HFFc6 (cell line): ENCODE measurements around the gene FBXW12. TPM values are rescaled to one million over a fixed set of nuclear protein-coding genes. Genes with fewer than 3 reads are reported as not detected.
A peak's percentile ranks its signal among the peaks of the same experiment; 100 is the strongest.

Experiments used
- DNase-seq: peaks from one replicate; pipeline ENCODE4 v3.0.0-alpha.2; 2018
- H3K27ac Mint-ChIP-seq: 2 replicates; pipeline ENCODE4 v1.8.0; 2020; ENCODE audit warnings: mild to moderate bottlenecking, mixed read lengths
- H3K27me3 Mint-ChIP-seq: 2 replicates; pipeline ENCODE4 v1.8.0; 2021; ENCODE audit warnings: mild to moderate bottlenecking, moderate library complexity, mixed read lengths; ENCODE audit not compliant: insufficient read depth
- H3K36me3 Mint-ChIP-seq: 2 replicates; pipeline ENCODE4 v1.8.0; 2021; ENCODE audit warnings: low read depth, mixed read lengths
- H3K4me1 Mint-ChIP-seq: 2 replicates; pipeline ENCODE4 v1.8.0; 2020; ENCODE audit warnings: low read depth, mixed read lengths
- H3K4me3 Mint-ChIP-seq: 2 replicates; pipeline ENCODE4 v1.8.0; 2020; ENCODE audit warnings: mild to moderate bottlenecking, moderate library complexity, mixed read lengths
- H3K9me3 Mint-ChIP-seq: 2 replicates; pipeline ENCODE4 v1.8.0; 2020; ENCODE audit warnings: mild to moderate bottlenecking, mixed read lengths
- CTCF ChIP-seq: fragments of 200-600 bp; sonication (generic); IDR thresholded peaks from 2 replicates; pipeline ENCODE4 v1.5.0; 2021; ENCODE audit warnings: antibody characterized with exemption, mild to moderate bottlenecking
- total RNA-seq, 6 experiments: library from RNA; stranded (reverse); fragmentation: NEBNext Ultra II Directional; extraction: Animal tissue kit (Norgen Biotek cat#: 25700); gene quantifications; 2 replicates in 1 of 6; 3 replicates in 5 of 6; pipeline ENCODE4 v1.2.3, GENCODE V29; 2021

FBXW12 gene
- total RNA-seq, 6 experiments from 2014 or later = not detected

- Mint-ChIP-seq H3K27me3 (peaks cover 8% of the 10 kb centered on the region; the same call in 1 of the 2 replicates), H3K4me3 (no peak overlapping the region), H3K36me3 (no peaks in the 10 kb centered on the region), H3K9me3 (no peaks in the 10 kb centered on the region), H3K27ac (no peak overlapping the region), H3K4me1 (peaks cover 28% of the 10 kb centered on the region)
- no peak for TF ChIP-seq CTCF
- no peak for DNase-seq
Observed at GRCh38 chr3:48425281-48425812, 53.3 kb downstream of the FBXW12 start.

- Mint-ChIP-seq H3K4me3 (no peak overlapping the region), H3K36me3 (0 out of 2 replicates have a peak, but pooled peaks cover under 1% of the 10 kb centered on the region), H3K27me3 (no peaks in the 10 kb centered on the region), H3K9me3 (no peaks in the 10 kb centered on the region), H3K4me1 (peaks cover 33% of the 10 kb centered on the region), H3K27ac (no peak overlapping the region)
- no peak for DNase-seq
- TF ChIP-seq CTCF = no peak
Observed at GRCh38 chr3:48426401-48426909, 54.4 kb downstream of the FBXW12 start.

- H3K27ac Mint-ChIP-seq = no peak overlapping the region
- H3K9me3 Mint-ChIP-seq = no peaks in the 10 kb centered on the region
- H3K4me1 Mint-ChIP-seq = peaks cover 39% of the 10 kb centered on the region
- peak overlapping the region; percentile 1; the same call in 1 of the 2 replicates for H3K4me3 Mint-ChIP-seq
- H3K27me3 Mint-ChIP-seq = no peaks in the 10 kb centered on the region
- peaks cover 6% of the 10 kb centered on the region for H3K36me3 Mint-ChIP-seq
- TF ChIP-seq CTCF = no peak
- DNase-seq = no peak
Observed at GRCh38 chr3:48426944-48427629, 55.1 kb downstream of the FBXW12 start.

GRCh38 chr3:48427630-48427962 is 55.6 kb downstream of the FBXW12 start:
- Mint-ChIP-seq H3K27ac (no peak overlapping the region), H3K36me3 (peaks cover 6% of the 10 kb centered on the region), H3K9me3 (no peaks in the 10 kb centered on the region), H3K27me3 (no peaks in the 10 kb centered on the region), H3K4me3 (peak overlapping the region; percentile 74; the same call in 1 of the 2 replicates), H3K4me1 (peaks cover 44% of the 10 kb centered on the region)
- no peak for TF ChIP-seq CTCF
- DNase-seq = no peak

- no peak for TF ChIP-seq CTCF
- no peak for DNase-seq
- Mint-ChIP-seq H3K9me3 (no peaks in the 10 kb centered on the region), H3K36me3 (peaks cover 6% of the 10 kb centered on the region), H3K4me1 (peaks cover 48% of the 10 kb centered on the region), H3K27ac (no peak overlapping the region), H3K4me3 (peak overlapping the region; percentile 74), H3K27me3 (no peaks in the 10 kb centered on the region)
Observed at GRCh38 chr3:48428088-48428571, 56.1 kb downstream of the FBXW12 start.
